Measurements from ENCODE around the gene NEURL1.

- TF ChIP-seq CTCF (IDR thresholded peaks at IDR 0.05) (no peak), EP300 (IDR thresholded peaks at IDR 0.05) (no peak)
Measured at GRCh38 chr10:103599211-103599610, 105.7 kb downstream of the NEURL1 start.

All from ovary (tissue), 3 donors.